ENCODE results near the gene FAM210A. TPM values are rescaled to one million over a fixed set of nuclear protein-coding genes. Genes with fewer than 3 reads are reported as not detected.

Gene FAM210A
- total RNA-seq, 1 experiment from 2014 or later, result 29.3 TPM

DNA sequence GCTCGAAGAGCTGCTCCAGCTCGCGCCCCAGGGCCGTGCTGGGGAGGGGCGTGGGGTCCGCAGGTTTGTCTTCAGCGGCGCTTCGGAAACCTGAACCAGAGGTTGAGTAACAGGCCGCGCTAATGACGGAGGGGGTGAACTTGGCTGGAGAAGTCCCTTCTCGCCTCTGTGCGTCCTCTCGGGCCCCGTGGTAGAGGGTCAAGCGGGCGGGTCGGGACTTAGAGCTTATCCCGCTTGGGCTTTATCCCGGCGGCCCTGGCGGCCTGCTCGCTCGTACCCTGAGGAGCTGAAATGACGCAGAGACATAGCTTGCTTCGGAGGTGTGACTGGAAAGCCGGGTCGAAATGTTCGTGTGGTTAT, 594 bp upstream of the FAM210A start:
- Histone ChIP-seq H3K4me3 (peak overlapping the region; percentile 97), H3K27me3 (ENCODE audit: insufficient read depth, low read depth) (no peaks in the 10 kb centered on the region), H3K4me1 (replicated peaks; ENCODE audit: insufficient read depth) (peaks cover 19% of the 10 kb centered on the region), H3K36me3 (ENCODE audit: low read depth) (0 out of 2 replicates have a peak, but pooled peaks cover 15% of the 10 kb centered on the region), H2AFZ (peak overlapping the region; percentile 92), H3K4me2 (peak overlapping the region; percentile 85), H3K9me2 (ENCODE audit: insufficient read depth) (no peaks in the 10 kb centered on the region), H3K79me2 (ENCODE audit: low read depth) (peaks cover 95% of the 10 kb centered on the region), H3F3A (ENCODE audit: insufficient read depth, low read depth) (no peaks in the 10 kb centered on the region), H4K20me1 (ENCODE audit: insufficient read depth) (peaks cover 18% of the 10 kb centered on the region), H3K9me3 (ENCODE audit: insufficient read depth, low read depth) (no peaks in the 10 kb centered on the region), H3K27ac (peak overlapping the region; percentile 82)
- no peak for TF ChIP-seq EZH2 (IDR thresholded peaks at IDR 0.05; ENCODE audit: low read depth)
- TF ChIP-seq, protein P1, sequence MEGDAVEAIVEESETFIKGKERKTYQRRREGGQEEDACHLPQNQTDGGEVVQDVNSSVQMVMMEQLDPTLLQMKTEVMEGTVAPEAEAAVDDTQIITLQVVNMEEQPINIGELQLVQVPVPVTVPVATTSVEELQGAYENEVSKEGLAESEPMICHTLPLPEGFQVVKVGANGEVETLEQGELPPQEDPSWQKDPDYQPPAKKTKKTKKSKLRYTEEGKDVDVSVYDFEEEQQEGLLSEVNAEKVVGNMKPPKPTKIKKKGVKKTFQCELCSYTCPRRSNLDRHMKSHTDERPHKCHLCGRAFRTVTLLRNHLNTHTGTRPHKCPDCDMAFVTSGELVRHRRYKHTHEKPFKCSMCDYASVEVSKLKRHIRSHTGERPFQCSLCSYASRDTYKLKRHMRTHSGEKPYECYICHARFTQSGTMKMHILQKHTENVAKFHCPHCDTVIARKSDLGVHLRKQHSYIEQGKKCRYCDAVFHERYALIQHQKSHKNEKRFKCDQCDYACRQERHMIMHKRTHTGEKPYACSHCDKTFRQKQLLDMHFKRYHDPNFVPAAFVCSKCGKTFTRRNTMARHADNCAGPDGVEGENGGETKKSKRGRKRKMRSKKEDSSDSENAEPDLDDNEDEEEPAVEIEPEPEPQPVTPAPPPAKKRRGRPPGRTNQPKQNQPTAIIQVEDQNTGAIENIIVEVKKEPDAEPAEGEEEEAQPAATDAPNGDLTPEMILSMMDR (conservative IDR thresholded peaks at IDR 0.05), result no peak
- CTCF ChIA-PET, result interaction anchor here (1.6 kb wide), 1 partner anchor 71 kb away, joined by 3 read pairs; no protein-coding TSS in a partner anchor
- DNase-seq, result peak; percentile 37 to 51
- TSS peak; percentile 45 for BruUV-seq (replicated peaks)
- intact Hi-C loops (cut with micrococcal nuclease; ENCODE audit: unreplicated experiment), result loop anchor here (1.0 to 5.0 kb wide), 3 partner anchors 17 to 74 kb away; no protein-coding TSS in a partner anchor
- POLR2A ChIA-PET (ENCODE audit: unreplicated experiment), result interaction anchor here (0.7 kb wide), 1 partner anchor 344 kb away, joined by 5 read pairs; no protein-coding TSS in a partner anchor

DNA sequence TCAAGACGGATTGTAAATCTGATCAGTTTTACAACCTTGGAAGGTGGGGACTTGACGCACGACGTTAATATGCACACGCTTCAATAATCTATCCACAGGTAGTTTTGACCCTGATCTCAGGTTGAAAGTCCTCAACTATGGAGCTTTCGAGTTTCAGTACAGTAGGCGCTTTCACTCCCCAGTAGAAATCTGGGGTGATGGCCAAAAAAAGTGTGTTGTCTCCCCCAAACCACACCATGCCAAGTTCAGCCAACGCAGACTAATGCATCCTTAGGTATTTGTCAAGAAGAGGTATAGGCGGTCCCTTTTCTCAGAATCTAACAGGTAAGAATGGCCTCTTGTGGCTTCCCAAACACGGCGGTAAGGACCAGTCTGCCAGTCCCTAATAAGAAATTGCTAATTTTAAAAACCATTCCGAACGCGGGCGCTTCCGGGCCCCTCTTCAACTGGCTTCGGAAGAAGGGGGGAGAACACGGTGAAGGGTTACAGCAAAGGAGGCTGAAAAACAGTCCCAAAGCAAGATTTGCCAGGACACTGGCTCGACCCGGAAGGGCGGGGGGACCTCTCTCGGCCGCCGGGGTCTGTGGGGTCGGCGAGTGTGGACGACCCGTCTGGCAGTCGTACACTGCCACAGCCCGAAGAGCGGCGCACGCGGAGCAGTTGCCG, 659 bp downstream of the FAM210A start:
- TSS peak; percentile 44 for BruUV-seq (replicated peaks)
- ChIA-PET POLR2A (ENCODE audit: unreplicated experiment) (interaction anchor here (0.6 to 0.7 kb wide), 4 partner anchors 87 to 821 kb away, joined by 3 to 13 read pairs (median 5); no protein-coding TSS in a partner anchor), CTCF (interaction anchor here (0.6 to 1.6 kb wide), 3 partner anchors 72 to 746 kb away, joined by 3 to 8 read pairs (median 6); no protein-coding TSS in a partner anchor)
- Histone ChIP-seq H3K9me3 (ENCODE audit: insufficient read depth, low read depth) (no peaks in the 10 kb centered on the region), H3K36me3 (ENCODE audit: low read depth) (0 out of 2 replicates have a peak, but pooled peaks cover 8% of the 10 kb centered on the region), H3K27me3 (ENCODE audit: insufficient read depth, low read depth) (no peaks in the 10 kb centered on the region), H3K4me2 (peak overlapping the region; percentile 85), H3K9me2 (ENCODE audit: insufficient read depth) (no peaks in the 10 kb centered on the region), H2AFZ (peak overlapping the region; percentile 92), H3K79me2 (ENCODE audit: low read depth) (peaks cover 97% of the 10 kb centered on the region), H3K4me1 (replicated peaks; ENCODE audit: insufficient read depth) (peaks cover 19% of the 10 kb centered on the region), H3F3A (ENCODE audit: insufficient read depth, low read depth) (no peaks in the 10 kb centered on the region), H4K20me1 (ENCODE audit: insufficient read depth) (peaks cover 9% of the 10 kb centered on the region), H3K27ac (peak overlapping the region; percentile 82), H3K4me3 (peak overlapping the region; percentile 97)
- TF ChIP-seq EZH2 (IDR thresholded peaks at IDR 0.05; ENCODE audit: low read depth), result no peak
- TF ChIP-seq, protein P1 (conservative IDR thresholded peaks at IDR 0.05), result no peak
- intact Hi-C loops (cut with micrococcal nuclease; ENCODE audit: unreplicated experiment), result loop anchor here (1.0 to 5.0 kb wide), 3 partner anchors 15 to 75 kb away; no protein-coding TSS in a partner anchor
- DNase-seq, result peak; percentile 3 to 33

DNA sequence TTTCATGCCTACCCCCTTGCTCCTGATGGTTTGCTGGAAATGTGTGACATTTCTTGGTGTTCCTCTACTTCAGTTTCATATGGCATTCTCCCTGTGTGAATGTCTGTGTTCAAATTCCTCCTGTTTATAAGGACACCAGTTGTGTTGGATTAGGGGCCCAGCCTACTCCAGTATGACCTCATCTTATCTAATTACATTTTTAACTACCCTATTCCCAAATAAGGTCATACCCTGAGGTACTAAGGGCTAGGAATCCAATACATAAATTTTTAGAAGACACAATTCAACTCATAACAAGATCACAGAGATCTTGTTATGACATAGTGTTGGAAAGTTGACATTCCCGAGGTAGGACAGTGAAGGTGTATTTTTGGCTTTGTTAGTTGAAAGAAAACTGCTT, 5.5 kb downstream of the FAM210A start:
- H3K4me1 ChIP-seq (replicated peaks; ENCODE audit: insufficient read depth), result peaks cover 14% of the 10 kb centered on the region
- BruUV-seq (replicated peaks), result no TSS peak
- no peak overlapping the region for H3K27ac ChIP-seq
- no peaks in the 10 kb centered on the region; the same call in 1 of the 2 replicates for H4K20me1 ChIP-seq (ENCODE audit: insufficient read depth)
- no peak for DNase-seq
- no peaks in the 10 kb centered on the region for H3K9me2 ChIP-seq (ENCODE audit: insufficient read depth)
- H2AFZ ChIP-seq, result no peak overlapping the region
- ChIA-PET CTCF (interaction anchor here (0.7 kb wide), 1 partner anchor 42 kb away, joined by 4 read pairs; no protein-coding TSS in a partner anchor), POLR2A (ENCODE audit: unreplicated experiment) (interaction anchor here (0.7 kb wide), 1 partner anchor 730 kb away, joined by 3 read pairs; the partner anchor contains the start of gene CEP192)
- H3K36me3 ChIP-seq (ENCODE audit: low read depth), result peaks cover 9% of the 10 kb centered on the region; the same call in 1 of the 2 replicates
- no peaks in the 10 kb centered on the region for H3F3A ChIP-seq (ENCODE audit: insufficient read depth, low read depth)
- no peak overlapping the region for H3K4me2 ChIP-seq
- TF ChIP-seq EZH2 (IDR thresholded peaks at IDR 0.05; ENCODE audit: low read depth), result no peak
- TF ChIP-seq, protein P1 (conservative IDR thresholded peaks at IDR 0.05), result no peak
- no peaks in the 10 kb centered on the region for H3K9me3 ChIP-seq (ENCODE audit: insufficient read depth, low read depth)
- intact Hi-C loops (cut with micrococcal nuclease; ENCODE audit: unreplicated experiment), result no loop called here
- H3K79me2 ChIP-seq (ENCODE audit: low read depth), result peaks cover 100% of the 10 kb centered on the region
- H3K4me3 ChIP-seq, result no peak overlapping the region
- no peaks in the 10 kb centered on the region for H3K27me3 ChIP-seq (ENCODE audit: insufficient read depth, low read depth)
